ENCODE results near the gene COQ3. TPM values are rescaled to one million over a fixed set of nuclear protein-coding genes. Genes with fewer than 3 reads are reported as not detected.
"Not testable (repeated sequence)": the region's sequence is repeated elsewhere in the genome, so short reads cannot be mapped to it uniquely, and the experiment has no call there.

The COQ3 gene
- total RNA-seq, 1 donor from 2014 or later, result 2.4 TPM

- DNase-seq (ENCODE audit: low read depth in 2 of 2), result no peak
These were observed 9.5 kb downstream of the COQ3 start for GRCh38 chr6:99384507-99384906.

- DNase-seq (ENCODE audit: low read depth in 2 of 2), result no peak
These were observed 15.4 kb downstream of the COQ3 start for GRCh38 chr6:99378636-99379035.

GRCh38 chr6:99369533-99369932, 24.5 kb downstream of the COQ3 start:
- DNase-seq (ENCODE audit: low read depth in 2 of 2), result no peak

- no peak for DNase-seq (ENCODE audit: low read depth in 2 of 2)
These were observed 27.1 kb downstream of the COQ3 start for GRCh38 chr6:99366852-99367251.

- DNase-seq (ENCODE audit: low read depth in 2 of 2), result no peak
These were observed 30.0 kb downstream of the COQ3 start for GRCh38 chr6:99364026-99364425.

- DNase-seq (ENCODE audit: low read depth in 2 of 2), result no peak
These were observed 31.2 kb downstream of the COQ3 start for GRCh38 chr6:99362678-99363268.

GRCh38 chr6:99359800-99360199, 34.2 kb downstream of the COQ3 start:
- no peak for DNase-seq (ENCODE audit: low read depth in 2 of 2)

GRCh38 chr6:99356641-99357040, 37.4 kb downstream of the COQ3 start:
- DNase-seq (ENCODE audit: low read depth in 2 of 2), result no peak

GRCh38 chr6:99354983-99355382, 39.0 kb downstream of the COQ3 start:
- DNase-seq (ENCODE audit: low read depth in 2 of 2), result no peak

- no peak for DNase-seq (ENCODE audit: low read depth in 2 of 2)
These were observed 40.9 kb downstream of the COQ3 start for GRCh38 chr6:99353126-99353525.

GRCh38 chr6:99350573-99350972, 43.4 kb downstream of the COQ3 start:
- DNase-seq (ENCODE audit: low read depth in 2 of 2), result no peak

- DNase-seq (ENCODE audit: low read depth in 2 of 2), result peak; percentile 7 to 57
These were observed 44.5 kb downstream of the COQ3 start, which contains the start of gene FAXC for GRCh38 chr6:99349171-99350141. Gene FAXC, minus strand, starts transcription at chr6:99349674. Its CDS starts 302 bp downstream, at chr6:99349372.

- DNase-seq (ENCODE audit: low read depth in 2 of 2), result no peak
These were observed 45.5 kb downstream of the COQ3 start for GRCh38 chr6:99348288-99349170.

- DNase-seq (ENCODE audit: low read depth in 2 of 2), result no peak
These were observed 46.2 kb downstream of the COQ3 start for GRCh38 chr6:99347804-99348203.

- DNase-seq (ENCODE audit: low read depth in 2 of 2), result no peak
These were observed 47.4 kb downstream of the COQ3 start for GRCh38 chr6:99346595-99346994.

- DNase-seq (ENCODE audit: low read depth in 2 of 2), result no peak
These were observed 48.8 kb downstream of the COQ3 start for GRCh38 chr6:99345164-99345563.

GRCh38 chr6:99344289-99344688, 49.7 kb downstream of the COQ3 start:
- peak in 1 of 2 donors; percentile 19 for DNase-seq (ENCODE audit: low read depth in 2 of 2)

GRCh38 chr6:99341862-99342455, 52.0 kb downstream of the COQ3 start:
- DNase-seq (ENCODE audit: low read depth in 2 of 2), result no peak

- DNase-seq (ENCODE audit: low read depth in 2 of 2), result no peak
These were observed 55.8 kb downstream of the COQ3 start for GRCh38 chr6:99338188-99338587.

GRCh38 chr6:99335298-99335697, 58.7 kb downstream of the COQ3 start:
- not testable (repeated sequence) for DNase-seq (ENCODE audit: low read depth in 2 of 2)

GRCh38 chr6:99334526-99335127, 59.4 kb downstream of the COQ3 start:
- peak; percentile 63 to 76 for DNase-seq (ENCODE audit: low read depth in 2 of 2)
